Lower leg skin (tissue), 3 donors: ENCODE data around the gene BRD3OS.

Source experiments
- POLR2A ChIP-seq, 2 donors: fragments of 450-650 bp; IDR thresholded peaks; one replicate each; pipeline ENCODE4 v1.6.1; 2016 to 2017; ENCODE audit warnings: antibody characterized with exemption in 2 of 2, mild to moderate bottlenecking in 1 of 2, moderate library complexity in 1 of 2
- TF ChIP-seq, protein P1 (sequence below), 3 donors: fragments of 450-650 bp; IDR thresholded peaks; one replicate each; pipeline ENCODE4 v1.5.1; 2016; ENCODE audit warnings: antibody characterized with exemption in 3 of 3, mild to moderate bottlenecking in 3 of 3, moderate library complexity in 2 of 3

DNA sequence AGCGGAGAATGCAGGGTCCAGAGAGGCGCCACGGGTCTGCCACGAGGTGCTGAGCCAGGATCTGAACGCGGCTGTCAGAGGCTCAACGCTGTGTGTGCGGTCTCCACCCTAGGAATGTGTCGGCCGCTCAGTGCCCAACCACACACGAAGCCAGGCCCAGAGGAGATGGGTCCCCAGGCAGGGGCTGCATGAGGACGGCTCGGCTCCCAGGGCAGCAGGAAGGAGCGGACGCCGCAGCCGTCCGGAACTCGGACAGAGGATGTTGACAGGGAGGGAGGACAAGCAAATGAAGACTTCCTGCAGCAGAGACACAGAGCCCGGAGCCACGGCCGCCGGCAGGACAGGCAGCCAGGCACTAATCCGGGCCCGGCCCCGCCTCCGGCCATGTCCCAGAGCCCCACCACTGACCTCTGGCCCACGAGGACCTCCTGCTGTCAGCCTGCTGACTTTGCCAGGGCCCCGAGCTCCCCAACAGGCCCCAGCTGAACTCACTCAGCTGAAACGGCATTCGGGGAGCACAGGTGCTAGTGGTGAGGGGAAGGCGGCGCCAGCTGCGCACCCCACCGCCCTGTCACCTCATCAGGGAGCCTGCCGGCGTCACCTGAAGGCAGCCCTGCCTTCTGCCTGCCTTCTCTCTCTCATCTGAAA is 45.9 kb upstream of the BRD3OS start:
- no peak for TF ChIP-seq POLR2A (IDR thresholded peaks at IDR 0.05)
- TF ChIP-seq, protein P1, sequence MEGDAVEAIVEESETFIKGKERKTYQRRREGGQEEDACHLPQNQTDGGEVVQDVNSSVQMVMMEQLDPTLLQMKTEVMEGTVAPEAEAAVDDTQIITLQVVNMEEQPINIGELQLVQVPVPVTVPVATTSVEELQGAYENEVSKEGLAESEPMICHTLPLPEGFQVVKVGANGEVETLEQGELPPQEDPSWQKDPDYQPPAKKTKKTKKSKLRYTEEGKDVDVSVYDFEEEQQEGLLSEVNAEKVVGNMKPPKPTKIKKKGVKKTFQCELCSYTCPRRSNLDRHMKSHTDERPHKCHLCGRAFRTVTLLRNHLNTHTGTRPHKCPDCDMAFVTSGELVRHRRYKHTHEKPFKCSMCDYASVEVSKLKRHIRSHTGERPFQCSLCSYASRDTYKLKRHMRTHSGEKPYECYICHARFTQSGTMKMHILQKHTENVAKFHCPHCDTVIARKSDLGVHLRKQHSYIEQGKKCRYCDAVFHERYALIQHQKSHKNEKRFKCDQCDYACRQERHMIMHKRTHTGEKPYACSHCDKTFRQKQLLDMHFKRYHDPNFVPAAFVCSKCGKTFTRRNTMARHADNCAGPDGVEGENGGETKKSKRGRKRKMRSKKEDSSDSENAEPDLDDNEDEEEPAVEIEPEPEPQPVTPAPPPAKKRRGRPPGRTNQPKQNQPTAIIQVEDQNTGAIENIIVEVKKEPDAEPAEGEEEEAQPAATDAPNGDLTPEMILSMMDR (IDR thresholded peaks at IDR 0.05): no peak
